HTERT RPE-1 (cell line): ENCODE data around the gene ARID5B.
"Not testable (repeated sequence)": the region's sequence is repeated elsewhere in the genome, so short reads cannot be mapped to it uniquely, and the experiment has no call there.

ENCODE experiments used
- in situ Hi-C: fragments of 300-500 bp; cut with MboI; formaldehyde crosslinking; loops from 4 replicates; pipeline ENCODE4 v1.14.3; 2020; ENCODE audit warnings: low sequenced_read_pairs

The ARID5B gene

DNA sequence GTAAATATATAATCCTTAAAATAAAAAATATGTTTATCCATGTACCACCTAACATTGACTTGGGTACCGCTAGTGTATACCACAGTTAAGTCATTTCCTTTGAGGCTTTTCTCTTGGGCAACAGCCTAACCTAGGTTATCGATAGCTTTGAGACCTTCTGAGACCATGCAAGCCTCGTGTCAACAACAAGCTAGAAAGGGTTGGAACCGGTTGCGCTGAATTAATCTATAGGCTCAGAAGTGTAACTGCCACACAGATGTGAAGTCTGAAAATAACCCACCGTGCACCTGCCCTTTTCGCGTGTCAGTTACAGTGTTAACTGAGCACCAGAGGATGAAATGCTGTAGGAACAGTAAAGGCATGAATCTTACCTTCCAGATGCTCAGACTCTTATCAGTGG lies 59.8 kb downstream of the ARID5B start:
- in situ Hi-C loops, result no loop called here

DNA sequence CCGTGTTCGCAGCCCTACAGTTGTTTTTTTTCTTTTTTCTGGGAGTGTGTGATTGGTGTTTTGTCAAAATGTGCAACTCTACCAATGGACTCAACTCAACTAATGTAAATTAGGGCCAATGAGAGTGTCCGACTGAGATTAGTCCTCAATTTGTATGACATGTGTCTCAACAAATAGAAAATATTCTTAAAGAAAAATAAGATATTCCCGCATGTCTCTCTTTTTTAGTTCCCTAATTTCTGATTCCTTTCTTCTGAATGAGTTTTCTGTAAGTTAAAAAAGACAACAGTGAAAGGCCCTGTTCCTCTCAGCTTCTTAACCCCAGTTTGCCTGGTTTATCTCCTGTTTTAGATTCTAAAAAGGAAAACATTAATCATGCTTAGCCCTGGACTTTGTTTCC lies 61.5 kb downstream of the ARID5B start:
- in situ Hi-C loops, result no loop called here

DNA sequence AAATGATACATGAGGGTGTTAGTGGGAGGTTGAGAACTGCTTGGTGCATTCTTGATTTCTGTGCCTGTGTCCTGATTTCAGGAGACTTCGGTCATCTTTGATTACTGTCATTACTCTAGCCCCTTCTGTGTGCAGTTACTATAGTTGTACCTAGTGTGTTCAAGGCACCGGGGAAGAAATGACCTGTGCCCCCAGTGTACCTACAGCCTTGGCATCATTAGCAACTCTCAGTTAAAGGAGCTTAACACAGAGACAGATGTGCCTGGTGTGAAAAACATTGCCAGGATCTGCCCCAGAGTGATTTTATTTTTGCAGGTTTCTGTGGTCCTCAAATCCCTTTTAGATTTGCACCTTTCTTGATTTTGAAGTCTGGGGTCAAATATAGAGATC lies 62.2 kb downstream of the ARID5B start:
- in situ Hi-C loops, result no loop called here

DNA sequence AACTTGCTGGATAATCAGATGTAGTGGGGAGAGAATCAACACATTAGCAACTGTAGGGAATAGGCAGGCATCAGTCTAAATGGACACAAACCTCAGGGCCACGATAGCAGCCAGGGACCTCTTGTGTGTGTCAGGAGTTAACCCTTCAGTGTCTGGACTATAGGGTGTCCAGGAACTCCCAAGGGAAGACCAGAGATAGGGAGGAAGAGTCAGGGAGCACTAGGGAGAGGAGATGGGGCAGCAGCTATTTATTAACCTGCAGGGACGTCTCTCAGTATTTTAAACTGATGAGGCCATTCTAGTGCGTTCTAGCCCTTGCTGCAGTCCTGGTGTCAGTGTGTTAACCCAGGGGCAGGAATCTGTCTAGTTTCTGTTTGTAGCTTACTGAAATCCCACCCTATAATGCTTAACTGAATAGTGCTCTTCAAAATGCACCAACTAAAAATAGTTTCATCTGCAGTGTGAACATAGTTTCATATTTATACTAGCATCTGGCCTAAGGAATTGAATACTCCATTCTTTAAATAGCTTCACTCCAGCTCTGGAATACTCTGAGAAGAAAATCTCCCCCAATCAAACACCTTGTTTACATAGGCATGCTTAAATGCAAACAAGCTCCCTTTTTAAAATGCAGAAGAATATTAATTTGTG lies 62.7 kb downstream of the ARID5B start:
- in situ Hi-C loops, result no loop called here

DNA sequence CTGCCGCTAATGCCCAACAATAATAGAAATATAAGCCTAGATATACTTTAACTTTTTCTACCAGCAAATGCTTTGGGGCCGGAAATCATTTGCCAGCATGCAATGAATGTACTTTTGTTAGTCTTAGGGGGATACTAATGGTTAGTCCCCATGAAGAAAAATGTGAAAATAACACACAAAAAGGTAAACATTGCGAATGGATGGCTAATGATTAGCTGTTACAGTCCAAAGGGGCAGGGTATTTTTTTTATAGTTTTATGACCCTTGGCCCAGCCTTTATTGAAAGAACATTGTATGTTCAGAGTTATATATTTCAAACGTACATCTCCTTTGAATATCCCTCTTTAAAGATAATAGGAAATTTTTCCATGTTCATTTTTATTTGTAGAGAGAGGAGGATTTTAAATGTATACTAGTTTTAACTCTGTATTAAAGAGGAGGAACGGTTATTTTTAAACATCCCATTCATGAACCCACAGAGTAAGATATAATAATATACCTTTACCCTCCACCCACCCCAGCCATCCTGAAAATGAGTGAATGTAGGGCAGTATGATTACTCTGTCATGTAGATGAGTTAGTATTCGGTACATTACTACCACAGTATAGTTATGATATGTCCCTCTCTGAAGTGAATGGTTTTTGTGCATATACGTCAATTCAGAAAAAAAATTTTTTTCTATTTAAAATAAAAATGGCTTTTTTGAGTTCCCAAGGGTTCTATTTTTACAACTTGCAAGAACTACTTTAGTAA lies 63.6 kb downstream of the ARID5B start:
- in situ Hi-C loops, result no loop called here

DNA sequence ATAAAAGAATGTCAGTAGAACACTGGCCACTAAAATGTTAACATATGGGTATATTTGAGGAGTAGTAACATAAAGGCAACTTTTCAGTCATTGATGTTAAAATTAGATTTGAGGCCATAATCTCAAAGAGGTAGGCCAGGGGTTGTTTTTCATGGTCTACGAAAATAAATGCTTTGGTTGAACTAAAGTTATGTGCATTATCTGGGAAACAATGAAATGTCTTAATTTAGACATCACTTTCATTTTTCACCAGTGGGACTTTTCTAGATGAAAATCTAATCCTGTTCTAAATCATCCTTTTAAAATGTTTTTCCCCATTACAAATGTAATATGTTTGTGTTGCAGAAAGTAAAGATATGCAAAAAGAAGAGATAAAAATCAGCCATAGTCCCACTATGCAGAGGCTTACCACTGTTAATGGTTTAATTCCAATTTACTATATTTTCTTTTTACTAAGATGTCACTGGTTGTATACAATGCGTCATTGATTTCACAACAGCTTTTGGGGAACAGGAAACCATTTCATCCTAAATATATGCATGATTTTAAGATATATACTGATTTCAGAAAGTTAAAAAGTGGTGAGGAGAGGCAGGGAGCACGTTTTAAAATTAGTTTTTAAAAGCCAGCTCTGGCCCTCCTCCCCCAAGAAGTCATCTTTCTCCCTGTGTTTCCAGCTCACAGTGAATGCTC lies 64.3 kb downstream of the ARID5B start:
- in situ Hi-C loops, result no loop called here

DNA sequence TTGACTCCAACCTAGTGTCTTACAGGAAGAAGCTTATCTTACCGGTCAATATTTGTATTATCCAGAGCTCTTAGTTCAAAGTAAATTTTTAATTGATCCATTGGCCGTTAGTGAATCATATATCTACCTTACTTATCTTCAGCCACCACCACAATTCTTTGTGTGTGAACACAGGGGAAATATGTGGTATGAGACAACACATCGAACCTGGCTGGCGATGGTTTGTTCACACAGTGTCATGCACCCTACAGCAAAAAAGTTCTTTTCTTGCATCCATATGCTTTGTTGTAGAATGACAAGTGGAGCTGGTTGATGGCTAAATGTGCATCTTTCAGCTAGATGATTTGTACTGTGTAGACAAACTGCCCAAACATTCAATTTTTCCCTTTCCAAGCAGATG lies 65.8 kb downstream of the ARID5B start:
- in situ Hi-C loops, result no loop called here

DNA sequence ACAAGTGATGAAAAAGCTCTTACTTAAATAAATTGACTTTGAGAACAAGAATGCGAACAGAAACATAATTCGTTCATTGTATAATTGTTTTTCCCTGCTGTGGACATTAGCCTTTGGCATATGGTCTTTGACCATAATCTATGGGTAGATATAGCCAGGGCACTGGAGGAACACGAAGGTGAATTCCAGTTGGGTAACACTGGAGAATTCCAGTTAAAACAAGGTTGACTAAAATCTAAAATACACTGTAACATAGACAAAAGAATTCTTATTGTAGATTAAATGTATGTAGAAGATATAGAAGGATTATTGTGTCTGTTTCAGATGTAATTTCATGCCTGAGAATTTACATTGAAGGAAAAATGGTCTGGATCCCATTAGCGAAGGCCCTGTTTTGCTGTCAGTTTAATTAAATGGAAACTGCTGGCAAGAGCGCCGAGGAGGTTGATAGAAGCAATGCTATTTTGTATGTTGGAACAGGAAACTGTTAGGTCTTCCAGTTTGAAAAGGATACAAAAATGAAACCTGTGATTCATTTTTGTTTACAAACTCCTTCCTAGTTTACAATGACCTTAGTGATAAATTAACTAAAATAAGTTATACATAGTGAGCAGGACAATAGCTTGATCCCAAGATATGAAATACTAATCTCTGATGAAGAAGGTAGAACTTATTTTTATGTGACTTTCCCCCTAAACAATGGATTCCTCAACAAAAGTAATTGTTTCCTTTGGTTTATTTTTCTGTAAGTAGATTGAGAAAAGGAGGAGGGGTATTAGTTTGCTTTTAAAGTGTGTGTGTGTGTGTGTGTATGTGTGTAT lies 68.9 kb downstream of the ARID5B start:
- in situ Hi-C loops, result no loop called here

DNA sequence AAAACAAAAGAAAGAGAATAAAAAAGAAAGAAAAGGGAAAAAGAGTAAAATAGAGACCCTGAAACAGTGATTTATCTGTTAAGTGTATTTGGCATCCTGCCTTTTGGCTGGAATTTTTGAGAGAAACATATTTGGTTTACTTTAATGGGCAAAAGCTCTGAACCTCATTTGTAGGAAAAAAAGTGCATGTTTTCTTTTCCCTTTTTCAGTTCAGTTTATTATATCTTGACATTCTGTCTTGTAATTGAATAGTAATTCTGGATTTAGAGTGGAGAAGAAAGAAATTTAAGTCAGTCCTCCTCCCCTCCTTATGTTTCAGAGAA lies 69.5 kb downstream of the ARID5B start:
- in situ Hi-C loops, result no loop called here

DNA sequence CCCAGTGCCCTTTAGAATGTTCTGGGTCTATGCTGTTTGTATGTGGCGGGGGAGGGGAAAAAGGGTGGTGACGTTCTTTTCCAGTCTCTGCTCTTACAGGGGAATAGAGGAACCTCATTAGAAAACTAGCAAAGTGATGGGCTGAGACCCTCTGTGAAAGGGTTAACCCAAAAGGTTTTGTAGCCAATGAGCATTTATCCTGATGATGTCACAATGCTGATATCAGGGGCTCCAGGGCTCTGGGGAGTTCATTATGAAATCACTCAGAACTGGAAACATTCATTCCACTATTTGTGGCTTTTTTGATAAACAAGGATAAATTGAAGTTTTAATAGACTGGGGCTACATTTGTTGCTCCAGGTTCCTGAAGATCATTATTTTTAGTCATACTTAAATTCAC lies 71.7 kb downstream of the ARID5B start:
- in situ Hi-C loops, result no loop called here

DNA sequence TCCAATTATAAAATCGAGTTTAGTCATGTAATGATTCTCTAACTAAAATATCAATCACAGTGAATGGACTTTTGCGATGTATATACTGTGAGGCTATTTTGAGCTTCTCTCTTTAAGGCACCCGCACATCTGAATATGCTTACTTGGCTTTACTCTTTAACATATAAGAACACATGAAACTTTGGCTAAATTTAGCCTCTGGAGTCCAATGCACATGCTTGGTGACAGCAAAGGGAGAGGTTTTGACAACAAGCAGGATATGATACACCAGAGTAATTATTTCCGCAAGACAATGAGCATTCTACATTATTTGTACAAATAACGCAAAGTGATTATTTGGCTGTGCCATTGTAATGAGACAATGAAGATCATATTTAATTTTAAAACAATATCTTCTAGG lies 72.4 kb downstream of the ARID5B start:
- in situ Hi-C loops, result no loop called here

DNA sequence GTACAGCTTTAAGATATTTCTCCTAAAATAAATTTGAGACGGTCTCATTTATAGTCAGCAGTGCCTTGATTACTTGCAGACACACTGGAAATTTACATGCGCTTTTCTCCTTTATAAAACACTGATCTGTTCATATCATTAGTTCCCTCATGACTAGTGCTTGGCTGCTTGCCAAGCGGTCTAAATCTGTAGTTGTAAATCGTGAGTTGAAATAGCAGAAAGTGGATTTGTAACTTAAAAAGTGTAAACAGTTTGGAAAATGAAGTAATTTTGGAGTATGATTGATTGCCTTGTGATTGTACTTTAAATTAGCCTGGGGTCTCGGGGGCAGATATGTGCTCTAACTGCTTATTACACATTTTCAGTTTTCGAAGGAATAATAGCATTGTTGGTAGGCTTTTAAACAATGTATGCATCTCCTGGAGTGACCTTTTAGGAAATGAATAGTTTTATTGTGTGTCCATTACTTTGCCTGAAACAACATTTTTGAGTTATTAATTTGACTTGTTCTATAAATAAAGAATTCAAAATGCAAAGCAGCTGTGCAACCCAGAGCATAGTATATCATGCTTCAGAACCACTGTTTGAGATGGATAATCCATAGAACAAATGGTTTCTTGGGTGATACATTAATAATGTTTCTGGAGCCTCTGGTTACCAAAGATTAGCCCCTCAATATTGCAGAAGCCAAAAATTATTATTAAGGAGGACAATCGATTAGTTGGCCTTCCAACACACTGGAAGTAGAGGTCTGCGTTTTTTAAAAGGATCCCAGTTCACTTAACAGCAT lies 73.3 kb downstream of the ARID5B start:
- in situ Hi-C loops, result no loop called here

DNA sequence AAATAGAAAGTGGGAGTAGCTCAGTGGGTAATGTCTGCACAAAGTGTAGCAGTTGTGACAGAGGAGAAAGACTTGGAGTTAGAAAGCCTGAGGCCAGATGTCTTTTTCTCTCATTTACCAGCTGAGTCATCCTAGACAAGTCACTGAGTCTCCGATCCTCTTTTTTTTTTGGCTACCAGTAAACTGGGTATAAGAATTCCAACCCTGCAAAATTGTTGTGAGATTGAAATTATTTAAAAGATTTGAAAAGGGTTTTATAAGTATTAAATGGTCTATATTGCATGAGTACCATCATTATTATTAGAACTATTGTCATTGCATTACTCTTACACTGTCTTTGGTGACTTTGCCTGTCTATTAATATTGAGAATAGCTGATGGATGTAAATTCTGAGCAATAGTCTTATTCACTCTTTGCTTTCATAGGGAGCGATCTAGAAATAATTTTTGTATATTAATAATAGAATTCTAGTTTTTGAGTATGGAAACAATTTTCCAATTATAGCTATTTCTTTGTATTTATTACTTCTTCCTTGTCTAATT lies 74.0 kb downstream of the ARID5B start:
- in situ Hi-C loops, result no loop called here

DNA sequence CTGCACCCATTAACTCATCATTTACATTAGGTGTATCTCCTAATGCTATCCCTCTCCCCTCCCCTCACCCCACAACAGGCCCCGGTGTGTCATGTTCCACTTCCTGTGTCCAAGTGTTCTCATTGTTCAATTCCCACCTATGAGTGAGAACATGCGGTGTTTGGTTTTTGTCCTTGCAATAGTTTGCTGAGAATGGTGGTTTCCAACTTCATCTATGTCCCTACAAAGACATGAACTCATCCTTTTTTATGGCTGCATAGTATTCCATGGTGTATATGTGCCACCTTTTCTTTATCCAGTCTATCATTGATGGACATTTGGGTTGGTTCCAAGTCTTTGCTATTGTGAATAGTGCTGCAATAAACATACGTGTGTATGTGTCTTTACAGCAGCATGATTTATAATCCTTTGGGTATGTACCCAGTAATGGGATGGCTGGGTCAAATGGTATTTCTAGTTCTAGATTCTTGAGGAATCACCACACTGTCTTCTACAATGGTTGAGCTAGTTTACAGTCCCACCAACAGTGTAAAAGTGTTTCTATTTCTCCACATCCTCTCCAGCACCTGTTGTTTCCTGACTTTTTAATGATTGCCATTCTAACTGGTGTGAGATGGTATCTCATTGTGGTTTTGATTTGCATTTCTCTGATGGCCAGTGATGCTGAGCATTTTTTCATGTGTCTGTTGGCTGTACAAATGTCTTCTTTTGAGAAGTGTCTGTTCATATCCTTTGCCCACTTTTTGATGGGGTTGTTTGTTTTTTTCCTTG lies 75.6 kb downstream of the ARID5B start:
- in situ Hi-C loops, result not testable (repeated sequence)

DNA sequence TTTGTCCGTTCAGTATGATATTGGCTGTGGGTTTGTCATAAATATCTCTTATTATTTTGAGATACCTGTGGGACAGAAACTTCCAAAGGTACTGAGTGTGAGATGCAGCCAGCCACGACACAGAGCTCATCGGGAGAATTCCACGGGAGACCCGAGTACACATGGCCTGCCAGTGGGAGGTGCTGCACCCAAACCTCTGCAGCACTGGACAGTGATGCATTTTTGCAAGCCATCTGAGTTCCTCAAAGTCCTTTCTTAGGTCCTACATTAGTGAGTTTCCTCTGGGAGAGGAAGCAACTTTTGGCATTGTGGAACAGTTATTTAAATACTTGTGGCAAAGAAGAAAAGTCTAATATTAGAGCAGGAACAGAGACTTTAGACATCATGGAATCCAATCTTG lies 77.5 kb downstream of the ARID5B start:
- in situ Hi-C loops, result no loop called here

DNA sequence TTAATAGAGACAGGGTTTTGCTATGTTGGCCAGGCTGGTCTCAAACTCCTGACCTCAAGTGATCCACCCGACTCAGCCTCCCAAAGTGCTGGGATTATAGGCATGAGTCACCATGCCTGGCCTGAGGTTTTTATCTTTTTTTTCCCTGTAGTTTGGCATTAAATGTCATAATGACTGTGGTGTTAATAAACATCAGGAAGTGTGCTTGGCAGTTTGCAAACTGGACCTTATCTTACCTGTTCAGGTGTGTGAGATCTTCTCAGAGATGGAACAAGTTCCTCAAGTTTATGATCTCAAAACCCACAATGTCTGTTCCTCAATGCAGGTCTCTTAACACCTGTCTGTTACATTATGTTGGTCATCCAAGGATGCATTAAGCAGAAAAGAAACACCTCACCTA lies 80.0 kb downstream of the ARID5B start:
- in situ Hi-C loops, result no loop called here

DNA sequence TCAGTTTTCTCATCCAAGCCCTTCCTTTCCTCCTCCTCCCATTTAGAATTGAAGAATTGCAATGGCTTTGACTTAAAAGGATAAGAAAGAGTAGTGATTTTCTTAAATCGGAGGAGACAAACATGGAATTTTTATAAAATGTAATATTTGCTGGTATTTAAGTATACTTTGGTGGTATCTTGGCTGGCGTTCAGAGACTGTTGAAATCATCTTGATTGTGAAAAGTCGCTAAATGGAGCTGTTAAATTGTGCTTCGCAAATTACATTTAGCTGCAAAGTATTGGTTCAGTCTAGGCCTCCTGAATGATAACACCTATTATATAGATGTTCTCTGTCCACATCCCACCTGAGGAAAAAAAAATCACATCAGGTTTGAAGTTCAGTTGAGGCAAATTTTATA lies 81.8 kb downstream of the ARID5B start:
- in situ Hi-C loops, result no loop called here

DNA sequence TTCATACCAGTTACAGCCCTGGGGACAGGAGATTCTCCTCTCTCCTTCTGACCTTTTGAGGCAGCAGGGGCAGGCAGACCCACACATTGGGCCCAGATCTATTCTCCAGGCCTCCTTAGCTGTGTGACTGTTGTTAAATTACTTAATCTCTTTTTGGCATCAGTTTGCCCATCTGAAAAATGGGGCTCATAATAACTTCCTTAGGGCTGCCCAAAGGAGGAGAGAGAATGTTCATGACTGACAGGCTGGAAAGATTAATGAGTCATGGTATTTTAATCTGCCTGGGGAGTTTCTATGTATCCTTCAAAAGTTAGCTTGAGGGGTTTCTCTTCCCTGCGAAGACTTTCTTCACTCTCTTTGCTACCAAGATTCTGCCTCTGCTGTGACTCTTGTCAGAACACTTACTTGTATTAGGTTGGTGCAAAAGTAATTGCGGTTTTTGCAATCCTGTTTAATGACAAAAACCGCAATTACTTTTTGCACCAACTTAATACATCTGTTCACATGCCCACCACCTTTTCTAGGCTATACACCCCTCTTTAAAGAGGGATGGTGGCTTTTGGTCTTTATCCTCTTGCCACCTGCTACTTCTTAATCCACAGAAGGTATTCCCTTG lies 83.4 kb downstream of the ARID5B start:
- in situ Hi-C loops, result no loop called here

DNA sequence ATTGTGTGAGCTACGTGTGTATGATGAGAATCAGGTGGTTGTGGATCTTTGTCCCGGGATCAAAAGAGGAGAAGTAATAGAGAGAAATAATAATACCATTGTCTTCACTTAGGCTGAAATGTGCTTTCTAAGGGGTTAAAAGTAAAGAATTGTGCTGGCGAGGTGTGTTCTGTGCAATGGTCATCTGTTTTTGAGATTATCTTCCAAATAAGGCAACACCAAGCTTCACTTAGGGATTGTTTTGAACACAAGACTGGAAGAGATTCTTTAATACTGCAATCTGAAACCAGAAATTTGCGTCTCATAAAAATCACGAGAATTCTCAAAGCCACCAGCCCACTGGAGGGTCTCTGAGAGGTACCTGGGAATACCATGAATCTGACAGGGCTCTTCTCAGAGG lies 84.2 kb downstream of the ARID5B start:
- in situ Hi-C loops, result no loop called here
